ENCODE data around the gene L1TD1. TPM values are rescaled to one million over a fixed set of nuclear protein-coding genes. Genes with fewer than 3 reads are reported as not detected.
A peak's percentile ranks its signal among the peaks of the same experiment; 100 is the strongest.
"Not testable (repeated sequence)": the region's sequence is repeated elsewhere in the genome, so short reads cannot be mapped to it uniquely, and the experiment has no call there.

The L1TD1 gene
- polyA plus RNA-seq, 4 donors, result 0.72 to 1.6 TPM; not detected in 2

- 62 to 74% (median 65%) methylated on average over 6 of the region's 6 CpGs for WGBS, 3 donors
- no peak for FAIRE-seq
- Histone ChIP-seq H3K9me3 (ENCODE audit: control insufficient read depth in 2 of 2, insufficient read depth in 1 of 2, low read depth in 1 of 2, low read length in 1 of 2) (no peaks in the 10 kb centered on the region), H3K4me3 (ENCODE audit: low read depth in 1 of 3, low read length in 3 of 3) (no peak overlapping the region), H3K27me3 (ENCODE audit: control insufficient read depth in 3 of 3, insufficient read depth in 3 of 3, low read length in 3 of 3) (no peaks in the 10 kb centered on the region), H3K27ac (ENCODE audit: low read depth in 1 of 3, low read length in 2 of 3) (no peak overlapping the region), H3K36me3 (ENCODE audit: control insufficient read depth in 3 of 3, insufficient read depth in 2 of 3, low read depth in 1 of 3, low read length in 3 of 3) (peaks cover 0 to 3% (median 0%) of the 10 kb centered on the region in 3 donors), H3K4me1 (ENCODE audit: control insufficient read depth in 3 of 3, insufficient read depth in 2 of 3, low read depth in 1 of 3, low read length in 2 of 3) (no peaks in the 10 kb centered on the region)
- no peak for DNase-seq
Measured at GRCh38 chr1:62234688-62235087, 40.0 kb downstream of the L1TD1 start.

- Histone ChIP-seq H3K27me3 (ENCODE audit: control insufficient read depth in 3 of 3, insufficient read depth in 3 of 3, low read length in 3 of 3) (no peaks in the 10 kb centered on the region), H3K4me1 (ENCODE audit: control insufficient read depth in 3 of 3, insufficient read depth in 2 of 3, low read depth in 1 of 3, low read length in 2 of 3) (no peaks in the 10 kb centered on the region), H3K9me3 (ENCODE audit: control insufficient read depth in 2 of 2, insufficient read depth in 1 of 2, low read depth in 1 of 2, low read length in 1 of 2) (no peaks in the 10 kb centered on the region), H3K27ac (ENCODE audit: low read depth in 1 of 3, low read length in 2 of 3) (no peak overlapping the region), H3K4me3 (ENCODE audit: low read depth in 1 of 3, low read length in 3 of 3) (no peak overlapping the region), H3K36me3 (ENCODE audit: control insufficient read depth in 3 of 3, insufficient read depth in 2 of 3, low read depth in 1 of 3, low read length in 3 of 3) (peaks cover 0 to 3% (median 0%) of the 10 kb centered on the region in 3 donors)
- WGBS, 3 donors, result 85 to 93% (median 92%) methylated on average over 2 of the region's 2 CpGs
- FAIRE-seq, result no peak
- DNase-seq, result no peak
Measured at GRCh38 chr1:62235576-62235975, 40.9 kb downstream of the L1TD1 start.

GRCh38 chr1:62237361-62237760 is 42.7 kb downstream of the L1TD1 start:
- H3K27me3 ChIP-seq (ENCODE audit: control insufficient read depth in 3 of 3, insufficient read depth in 3 of 3, low read length in 3 of 3), result no peaks in the 10 kb centered on the region
- H3K27ac ChIP-seq (ENCODE audit: low read depth in 1 of 3, low read length in 2 of 3), result no peak overlapping the region
- peaks cover 0 to 3% (median 0%) of the 10 kb centered on the region in 3 donors for H3K36me3 ChIP-seq (ENCODE audit: control insufficient read depth in 3 of 3, insufficient read depth in 2 of 3, low read depth in 1 of 3, low read length in 3 of 3)
- FAIRE-seq (no peak), DNase-seq (no peak)
- H3K9me3 ChIP-seq (ENCODE audit: control insufficient read depth in 2 of 2, insufficient read depth in 1 of 2, low read depth in 1 of 2, low read length in 1 of 2), result no peaks in the 10 kb centered on the region
- WGBS, 3 donors, result 82 to 84% (median 83%) methylated on average over 4 of the region's 4 CpGs
- H3K4me3 ChIP-seq (ENCODE audit: low read depth in 1 of 3, low read length in 3 of 3), result no peak overlapping the region
- H3K4me1 ChIP-seq (ENCODE audit: control insufficient read depth in 3 of 3, insufficient read depth in 2 of 3, low read depth in 1 of 3, low read length in 2 of 3), result no peaks in the 10 kb centered on the region

- 52 to 76% (median 74%) methylated on average over 8 of the region's 8 CpGs for WGBS, 3 donors
- Histone ChIP-seq H3K4me3 (ENCODE audit: low read depth in 1 of 3, low read length in 3 of 3) (no peak overlapping the region), H3K27ac (ENCODE audit: low read depth in 1 of 3, low read length in 2 of 3) (no peak overlapping the region), H3K27me3 (ENCODE audit: control insufficient read depth in 3 of 3, insufficient read depth in 3 of 3, low read length in 3 of 3) (no peaks in the 10 kb centered on the region), H3K4me1 (ENCODE audit: control insufficient read depth in 3 of 3, insufficient read depth in 2 of 3, low read depth in 1 of 3, low read length in 2 of 3) (no peaks in the 10 kb centered on the region), H3K36me3 (ENCODE audit: control insufficient read depth in 3 of 3, insufficient read depth in 2 of 3, low read depth in 1 of 3, low read length in 3 of 3) (peaks cover 0 to 3% (median 0%) of the 10 kb centered on the region in 3 donors), H3K9me3 (ENCODE audit: control insufficient read depth in 2 of 2, insufficient read depth in 1 of 2, low read depth in 1 of 2, low read length in 1 of 2) (no peaks in the 10 kb centered on the region)
- DNase-seq (no peak), FAIRE-seq (no peak)
Measured at GRCh38 chr1:62237950-62238374, 43.3 kb downstream of the L1TD1 start.

- Histone ChIP-seq H3K9me3 (ENCODE audit: control insufficient read depth in 2 of 2, insufficient read depth in 1 of 2, low read depth in 1 of 2, low read length in 1 of 2) (no peaks in the 10 kb centered on the region), H3K36me3 (ENCODE audit: control insufficient read depth in 3 of 3, insufficient read depth in 2 of 3, low read depth in 1 of 3, low read length in 3 of 3) (peaks cover 0 to 3% (median 0%) of the 10 kb centered on the region in 3 donors), H3K27ac (ENCODE audit: low read depth in 1 of 3, low read length in 2 of 3) (no peak overlapping the region), H3K4me1 (ENCODE audit: control insufficient read depth in 3 of 3, insufficient read depth in 2 of 3, low read depth in 1 of 3, low read length in 2 of 3) (no peaks in the 10 kb centered on the region), H3K27me3 (ENCODE audit: control insufficient read depth in 3 of 3, insufficient read depth in 3 of 3, low read length in 3 of 3) (no peaks in the 10 kb centered on the region), H3K4me3 (ENCODE audit: low read depth in 1 of 3, low read length in 3 of 3) (no peak overlapping the region)
- no peak for FAIRE-seq
- DNase-seq, result no peak
- 89 to 94% (median 93%) methylated on average over 9 of the region's 9 CpGs for WGBS, 3 donors
Measured at GRCh38 chr1:62238507-62238906, 43.9 kb downstream of the L1TD1 start.

GRCh38 chr1:62239652-62240403 is 45.2 kb downstream of the L1TD1 start:
- not testable (repeated sequence) for FAIRE-seq
- WGBS, 3 donors, result 90 to 95% (median 93%) methylated on average over 3 of the region's 3 CpGs

GRCh38 chr1:62240651-62241370 is 46.2 kb downstream of the L1TD1 start:
- WGBS, 3 donors, result 69 to 84% (median 75%) methylated on average over 9 of the region's 9 CpGs
- no peak for FAIRE-seq
- H3K27me3 ChIP-seq (ENCODE audit: control insufficient read depth in 3 of 3, insufficient read depth in 3 of 3, low read length in 3 of 3), result no peaks in the 10 kb centered on the region
- H3K36me3 ChIP-seq (ENCODE audit: control insufficient read depth in 3 of 3, insufficient read depth in 2 of 3, low read depth in 1 of 3, low read length in 3 of 3), result peaks cover 0 to 6% (median 0%) of the 10 kb centered on the region in 3 donors
- H3K4me1 ChIP-seq (ENCODE audit: control insufficient read depth in 3 of 3, insufficient read depth in 2 of 3, low read depth in 1 of 3, low read length in 2 of 3), result no peaks in the 10 kb centered on the region
- H3K9me3 ChIP-seq (ENCODE audit: control insufficient read depth in 2 of 2, insufficient read depth in 1 of 2, low read depth in 1 of 2, low read length in 1 of 2), result peaks cover 0 to 5% of the 10 kb centered on the region in 2 donors
- no peak overlapping the region for H3K4me3 ChIP-seq (ENCODE audit: low read depth in 1 of 3, low read length in 3 of 3)
- DNase-seq, result no peak
- peak overlapping the region in 1 of 3 donors; percentile 23 for H3K27ac ChIP-seq (ENCODE audit: low read depth in 1 of 3, low read length in 2 of 3)

More at GRCh38 chr1:62239652-62240403, 45.2 kb downstream of the L1TD1 start:
- not testable (repeated sequence) for DNase-seq; H3K4me1 ChIP-seq (ENCODE audit: control insufficient read depth in 3 of 3, insufficient read depth in 2 of 3, low read depth in 1 of 3, low read length in 2 of 3); H3K4me3 ChIP-seq (ENCODE audit: low read depth in 1 of 3, low read length in 3 of 3); H3K36me3 ChIP-seq (ENCODE audit: control insufficient read depth in 3 of 3, insufficient read depth in 2 of 3, low read depth in 1 of 3, low read length in 3 of 3); H3K27me3 ChIP-seq (ENCODE audit: control insufficient read depth in 3 of 3, insufficient read depth in 3 of 3, low read length in 3 of 3); H3K27ac ChIP-seq (ENCODE audit: low read depth in 1 of 3, low read length in 2 of 3); H3K9me3 ChIP-seq (ENCODE audit: control insufficient read depth in 2 of 2, insufficient read depth in 1 of 2, low read depth in 1 of 2, low read length in 1 of 2)

GRCh38 chr1:62241371-62242131 is 46.9 kb downstream of the L1TD1 start:
- H3K36me3 ChIP-seq (ENCODE audit: control insufficient read depth in 3 of 3, insufficient read depth in 2 of 3, low read depth in 1 of 3, low read length in 3 of 3), result peaks cover 0 to 6% (median 0%) of the 10 kb centered on the region in 3 donors
- peaks cover 0 to 5% of the 10 kb centered on the region in 2 donors for H3K9me3 ChIP-seq (ENCODE audit: control insufficient read depth in 2 of 2, insufficient read depth in 1 of 2, low read depth in 1 of 2, low read length in 1 of 2)
- H3K27ac ChIP-seq (ENCODE audit: low read depth in 1 of 3, low read length in 2 of 3), result peak overlapping the region in 1 of 3 donors; percentile 23
- H3K4me3 ChIP-seq (ENCODE audit: low read depth in 1 of 3, low read length in 3 of 3), result no peak overlapping the region
- H3K27me3 ChIP-seq (ENCODE audit: control insufficient read depth in 3 of 3, insufficient read depth in 3 of 3, low read length in 3 of 3), result no peaks in the 10 kb centered on the region
- 45 to 50% (median 47%) methylated on average over 12 of the region's 12 CpGs for WGBS, 3 donors
- FAIRE-seq (no peak), DNase-seq (peak in 1 of 2 donors; percentile 2)
- H3K4me1 ChIP-seq (ENCODE audit: control insufficient read depth in 3 of 3, insufficient read depth in 2 of 3, low read depth in 1 of 3, low read length in 2 of 3), result no peaks in the 10 kb centered on the region
